Measurements from ENCODE around the gene TTC28. TPM values are rescaled to one million over a fixed set of nuclear protein-coding genes. Genes with fewer than 3 reads are reported as not detected.
"Not testable (repeated sequence)": the region's sequence is repeated elsewhere in the genome, so short reads cannot be mapped to it uniquely, and the experiment has no call there.

Gene TTC28
- total RNA-seq, 1 donor from 2014 or later = 46.2 TPM

DNA sequence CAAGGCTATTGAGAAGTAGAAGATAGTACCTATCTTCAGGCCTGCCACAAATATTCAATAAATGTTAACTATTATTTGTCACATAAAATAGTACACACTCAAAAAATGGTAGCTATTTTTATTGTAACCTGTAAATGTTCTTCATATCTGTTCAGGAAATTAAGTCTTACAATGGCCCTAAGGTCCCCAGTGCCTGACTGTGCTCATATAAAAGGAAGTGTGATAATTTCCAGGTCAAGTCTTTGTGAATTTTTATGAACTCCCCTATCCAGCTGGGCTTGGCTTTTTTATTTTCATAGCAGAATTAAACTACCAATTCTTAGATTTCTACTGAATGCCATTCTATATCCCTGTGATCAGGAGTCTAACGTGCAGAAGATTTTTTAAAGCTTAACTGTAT is 476.4 kb downstream of the TTC28 start:
- peaks cover 41% of the 10 kb centered on the region for H3K4me1 Mint-ChIP-seq
- H3K4me3 Mint-ChIP-seq = no peak overlapping the region
- Histone ChIP-seq H2AFZ (replicated peaks) (no peak overlapping the region), H3K4me2 (no peak overlapping the region), H3K9ac (no peak overlapping the region), H4K20me1 (ENCODE audit: low read depth) (no peaks in the 10 kb centered on the region), H3K27ac (no peak overlapping the region), H3K9me3 (ENCODE audit: low read depth) (no peaks in the 10 kb centered on the region), H3K79me2 (ENCODE audit: low read depth) (no peaks in the 10 kb centered on the region), H3K4me3 (no peak overlapping the region), H3K4me1 (no peaks in the 10 kb centered on the region), H3F3A (ENCODE audit: low read depth) (no peaks in the 10 kb centered on the region), H3K36me3 (no peaks in the 10 kb centered on the region), H3K27me3 (no peaks in the 10 kb centered on the region)
- TF ChIP-seq EZH2 (IDR thresholded peaks at IDR 0.05) (no peak), EZH2phosphoT487 (IDR thresholded peaks at IDR 0.05) (no peak)
- TF ChIP-seq, protein P1, sequence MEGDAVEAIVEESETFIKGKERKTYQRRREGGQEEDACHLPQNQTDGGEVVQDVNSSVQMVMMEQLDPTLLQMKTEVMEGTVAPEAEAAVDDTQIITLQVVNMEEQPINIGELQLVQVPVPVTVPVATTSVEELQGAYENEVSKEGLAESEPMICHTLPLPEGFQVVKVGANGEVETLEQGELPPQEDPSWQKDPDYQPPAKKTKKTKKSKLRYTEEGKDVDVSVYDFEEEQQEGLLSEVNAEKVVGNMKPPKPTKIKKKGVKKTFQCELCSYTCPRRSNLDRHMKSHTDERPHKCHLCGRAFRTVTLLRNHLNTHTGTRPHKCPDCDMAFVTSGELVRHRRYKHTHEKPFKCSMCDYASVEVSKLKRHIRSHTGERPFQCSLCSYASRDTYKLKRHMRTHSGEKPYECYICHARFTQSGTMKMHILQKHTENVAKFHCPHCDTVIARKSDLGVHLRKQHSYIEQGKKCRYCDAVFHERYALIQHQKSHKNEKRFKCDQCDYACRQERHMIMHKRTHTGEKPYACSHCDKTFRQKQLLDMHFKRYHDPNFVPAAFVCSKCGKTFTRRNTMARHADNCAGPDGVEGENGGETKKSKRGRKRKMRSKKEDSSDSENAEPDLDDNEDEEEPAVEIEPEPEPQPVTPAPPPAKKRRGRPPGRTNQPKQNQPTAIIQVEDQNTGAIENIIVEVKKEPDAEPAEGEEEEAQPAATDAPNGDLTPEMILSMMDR (IDR thresholded peaks at IDR 0.05) = no peak
- no peak for DNase-seq (ENCODE audit: low spot score)
- peaks cover 3% of the 10 kb centered on the region for H3K36me3 Mint-ChIP-seq
- H3K27me3 Mint-ChIP-seq (ENCODE audit: insufficient read depth, low read depth) = peaks cover 2% of the 10 kb centered on the region
- H3K27ac Mint-ChIP-seq = no peak overlapping the region
- H3K9me3 Mint-ChIP-seq = no peaks in the 10 kb centered on the region

DNA sequence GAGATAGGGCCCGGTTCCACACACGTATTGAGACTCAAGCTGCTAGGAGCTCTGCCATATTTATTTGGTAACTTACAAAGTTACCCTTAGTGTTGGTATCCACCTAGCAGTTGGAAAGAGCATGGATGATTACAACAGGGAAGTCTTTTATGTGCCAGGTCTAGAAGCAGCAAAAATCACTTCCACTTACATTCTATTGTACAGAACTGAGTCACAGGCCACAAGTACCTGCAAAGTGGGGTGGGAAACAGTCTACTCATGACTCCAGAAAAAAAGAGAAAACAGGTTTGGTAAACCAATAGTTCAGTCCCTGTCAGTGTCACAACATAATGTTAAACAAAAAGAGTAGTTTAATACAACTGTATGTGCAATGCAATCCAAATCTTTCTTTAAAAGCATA is 480.9 kb downstream of the TTC28 start:
- Histone ChIP-seq H3K36me3 (no peaks in the 10 kb centered on the region), H3K9ac (no peak overlapping the region), H3K9me3 (ENCODE audit: low read depth) (no peaks in the 10 kb centered on the region), H3K79me2 (ENCODE audit: low read depth) (no peaks in the 10 kb centered on the region), H3K27ac (no peak overlapping the region), H4K20me1 (ENCODE audit: low read depth) (no peaks in the 10 kb centered on the region), H3F3A (ENCODE audit: low read depth) (no peaks in the 10 kb centered on the region), H2AFZ (replicated peaks) (no peak overlapping the region), H3K4me3 (no peak overlapping the region), H3K4me2 (no peak overlapping the region), H3K27me3 (no peaks in the 10 kb centered on the region), H3K4me1 (no peaks in the 10 kb centered on the region)
- H3K27me3 Mint-ChIP-seq (ENCODE audit: insufficient read depth, low read depth) = peaks cover 4% of the 10 kb centered on the region
- peaks cover 12% of the 10 kb centered on the region for H3K36me3 Mint-ChIP-seq
- H3K27ac Mint-ChIP-seq = no peak overlapping the region
- no peak overlapping the region for H3K4me3 Mint-ChIP-seq
- TF ChIP-seq EZH2phosphoT487 (IDR thresholded peaks at IDR 0.05) = no peak
- H3K9me3 Mint-ChIP-seq = peaks cover 17% of the 10 kb centered on the region
- no peak for DNase-seq (ENCODE audit: low spot score)
- peaks cover 25% of the 10 kb centered on the region for H3K4me1 Mint-ChIP-seq

DNA sequence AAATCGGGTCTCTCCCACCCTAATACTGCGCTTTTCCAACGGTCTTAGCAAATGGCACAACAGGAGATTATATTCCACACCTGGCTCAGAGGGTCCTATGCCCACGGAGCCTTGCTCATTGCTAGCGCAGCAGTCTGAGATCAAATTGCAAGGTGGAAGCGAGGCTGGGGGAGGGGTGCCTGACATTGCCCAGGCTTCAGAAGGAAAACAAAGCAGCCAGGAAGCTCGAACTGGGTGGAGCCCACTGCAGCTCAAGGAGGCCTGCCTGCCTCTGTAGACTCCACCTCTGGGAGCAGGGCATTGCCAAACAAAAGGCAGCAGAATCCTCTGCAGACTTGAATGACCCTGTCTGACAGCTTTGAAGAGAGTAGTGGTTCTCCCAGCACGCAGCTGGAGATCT is 488.1 kb downstream of the TTC28 start:
- H3K4me3 Mint-ChIP-seq; H3K27ac ChIP-seq; H3K27me3 Mint-ChIP-seq (ENCODE audit: insufficient read depth, low read depth); H3K9ac ChIP-seq; H3K27ac Mint-ChIP-seq; H3K9me3 ChIP-seq (ENCODE audit: low read depth); H3K36me3 ChIP-seq; H3K27me3 ChIP-seq; DNase-seq (ENCODE audit: low spot score); H3K4me3 ChIP-seq; H3K4me2 ChIP-seq; H3K79me2 ChIP-seq (ENCODE audit: low read depth); H2AFZ ChIP-seq (replicated peaks): not testable (repeated sequence)
- peaks cover 18% of the 10 kb centered on the region for H3F3A ChIP-seq (ENCODE audit: low read depth)
- H4K20me1 ChIP-seq (ENCODE audit: low read depth) = peaks cover 16% of the 10 kb centered on the region
- peaks cover 18% of the 10 kb centered on the region for H3K4me1 ChIP-seq
- H3K36me3 Mint-ChIP-seq = peaks cover 18% of the 10 kb centered on the region
- H3K9me3 Mint-ChIP-seq = peaks cover 33% of the 10 kb centered on the region
- H3K4me1 Mint-ChIP-seq = peaks cover 20% of the 10 kb centered on the region

GRCh38 chr22:28188178-28188879 is 491.3 kb downstream of the TTC28 start:
- no peak for TF ChIP-seq EZH2phosphoT487 (IDR thresholded peaks at IDR 0.05)
- TF ChIP-seq, protein P1 (IDR thresholded peaks at IDR 0.05) = no peak
- no peak for TF ChIP-seq EZH2 (IDR thresholded peaks at IDR 0.05)
- H2AFZ ChIP-seq (replicated peaks) = no peak overlapping the region
- peak overlapping the region; percentile 55 for H3K4me2 ChIP-seq
- H3K27me3 Mint-ChIP-seq (ENCODE audit: insufficient read depth, low read depth) = no peaks in the 10 kb centered on the region
- H3K27ac Mint-ChIP-seq = peak overlapping the region; percentile 26
- no peak overlapping the region for H3K9ac ChIP-seq
- no peak overlapping the region for H3K4me3 Mint-ChIP-seq
- H3K4me3 ChIP-seq = no peak overlapping the region
- peaks cover 20% of the 10 kb centered on the region for H3K4me1 Mint-ChIP-seq
- H3K79me2 ChIP-seq (ENCODE audit: low read depth) = peaks cover 3% of the 10 kb centered on the region
- peaks cover 16% of the 10 kb centered on the region for H4K20me1 ChIP-seq (ENCODE audit: low read depth)
- H3K27me3 ChIP-seq = no peaks in the 10 kb centered on the region
- peaks cover 18% of the 10 kb centered on the region for H3F3A ChIP-seq (ENCODE audit: low read depth)
- H3K9me3 ChIP-seq (ENCODE audit: low read depth) = no peaks in the 10 kb centered on the region
- H3K4me1 ChIP-seq = peaks cover 18% of the 10 kb centered on the region
- H3K36me3 ChIP-seq = no peaks in the 10 kb centered on the region
- peaks cover 8% of the 10 kb centered on the region for H3K36me3 Mint-ChIP-seq
- peaks cover 18% of the 10 kb centered on the region for H3K9me3 Mint-ChIP-seq
- peak; percentile 65 for DNase-seq (ENCODE audit: low spot score)
- H3K27ac ChIP-seq = peak overlapping the region; percentile 43
